ENCODE data around the gene PTPRE.

- TF ChIP-seq CTCF (IDR thresholded peaks at IDR 0.05), result no peak
- no peak for TF ChIP-seq POLR2AphosphoS5 (IDR thresholded peaks at IDR 0.05)
- TF ChIP-seq POLR2A (IDR thresholded peaks at IDR 0.05), result no peak
Observed at GRCh38 chr10:128071417-128071782, 164.5 kb downstream of the PTPRE start.

Measured in breast epithelium (tissue), 3 donors.